ENCODE data around the gene RNASE9.

GRCh38 chr14:20610002-20610765 is 49.3 kb upstream of the RNASE9 start:
- TF ChIP-seq EZH2 (IDR thresholded peaks at IDR 0.05; ENCODE audit: borderline replicate concordance, low read length) (no peak), CTCF (IDR thresholded peaks at IDR 0.05; ENCODE audit: low read length) (no peak)
